Measurements from ENCODE around the gene SETD6.

The SETD6 gene

GRCh38 chr16:58492735-58493134, 22.6 kb upstream of the SETD6 start:
- Histone ChIP-seq H3K9me3 (ENCODE audit: severe bottlenecking) (no peaks in the 10 kb centered on the region), H3K27ac (ENCODE audit: poor library complexity, severe bottlenecking) (no peak overlapping the region), H3K4me1 (ENCODE audit: insufficient read depth, poor library complexity, severe bottlenecking) (no peaks in the 10 kb centered on the region), H3K27me3 (ENCODE audit: insufficient read depth, poor library complexity, severe bottlenecking) (no peaks in the 10 kb centered on the region), H3K4me3 (ENCODE audit: severe bottlenecking) (no peak overlapping the region), H3K36me3 (ENCODE audit: low read depth) (no peaks in the 10 kb centered on the region)
- no peak for DNase-seq (ENCODE audit: low spot score)
- no peak for TF ChIP-seq CTCF (IDR thresholded peaks at IDR 0.05; ENCODE audit: poor library complexity, severe bottlenecking)
- ATAC-seq (ENCODE audit: low read depth) = no peak

GRCh38 chr16:58493756-58494431, 21.4 kb upstream of the SETD6 start:
- H3K4me3 ChIP-seq (ENCODE audit: severe bottlenecking) = no peak overlapping the region
- H3K27me3 ChIP-seq (ENCODE audit: insufficient read depth, poor library complexity, severe bottlenecking) = no peaks in the 10 kb centered on the region
- no peak for ATAC-seq (ENCODE audit: low read depth)
- H3K27ac ChIP-seq (ENCODE audit: poor library complexity, severe bottlenecking) = no peak overlapping the region
- no peaks in the 10 kb centered on the region for H3K4me1 ChIP-seq (ENCODE audit: insufficient read depth, poor library complexity, severe bottlenecking)
- no peaks in the 10 kb centered on the region for H3K9me3 ChIP-seq (ENCODE audit: severe bottlenecking)
- TF ChIP-seq CTCF (IDR thresholded peaks at IDR 0.05; ENCODE audit: poor library complexity, severe bottlenecking) = no peak
- no peaks in the 10 kb centered on the region for H3K36me3 ChIP-seq (ENCODE audit: low read depth)
- DNase-seq (ENCODE audit: low spot score) = no peak

- peak; percentile 56 for TF ChIP-seq CTCF (IDR thresholded peaks at IDR 0.05; ENCODE audit: poor library complexity, severe bottlenecking)
- Histone ChIP-seq H3K9me3 (ENCODE audit: severe bottlenecking) (no peaks in the 10 kb centered on the region), H3K27me3 (ENCODE audit: insufficient read depth, poor library complexity, severe bottlenecking) (no peaks in the 10 kb centered on the region), H3K4me3 (ENCODE audit: severe bottlenecking) (no peak overlapping the region), H3K36me3 (ENCODE audit: low read depth) (no peaks in the 10 kb centered on the region), H3K4me1 (ENCODE audit: insufficient read depth, poor library complexity, severe bottlenecking) (no peaks in the 10 kb centered on the region), H3K27ac (ENCODE audit: poor library complexity, severe bottlenecking) (no peak overlapping the region)
- ATAC-seq (ENCODE audit: low read depth) = peak; percentile 53; the same call in 2 of the 3 replicates
- peak; percentile 85 for DNase-seq (ENCODE audit: low spot score)
These were observed 20.3 kb upstream of the SETD6 start for GRCh38 chr16:58494981-58495520.

GRCh38 chr16:58495521-58496331, 19.6 kb upstream of the SETD6 start:
- Histone ChIP-seq H3K27me3 (ENCODE audit: insufficient read depth, poor library complexity, severe bottlenecking) (no peaks in the 10 kb centered on the region), H3K9me3 (ENCODE audit: severe bottlenecking) (no peaks in the 10 kb centered on the region), H3K27ac (ENCODE audit: poor library complexity, severe bottlenecking) (no peak overlapping the region), H3K36me3 (ENCODE audit: low read depth) (no peaks in the 10 kb centered on the region), H3K4me3 (ENCODE audit: severe bottlenecking) (no peak overlapping the region), H3K4me1 (ENCODE audit: insufficient read depth, poor library complexity, severe bottlenecking) (no peaks in the 10 kb centered on the region)
- TF ChIP-seq CTCF (IDR thresholded peaks at IDR 0.05; ENCODE audit: poor library complexity, severe bottlenecking) = no peak
- ATAC-seq (ENCODE audit: low read depth) = no peak
- DNase-seq (ENCODE audit: low spot score) = no peak
